ENCODE measurements around the gene PISD. TPM values are rescaled to one million over a fixed set of nuclear protein-coding genes. Genes with fewer than 3 reads are reported as not detected.

Gene PISD
- total RNA-seq, 1 experiment from 2014 or later = 36.0 TPM

- Histone ChIP-seq H3K9ac (ENCODE audit: low read length) (no peak overlapping the region), H3K27me3 (ENCODE audit: low read length) (no peaks in the 10 kb centered on the region), H3K36me3 (ENCODE audit: low read depth, low read length) (no peaks in the 10 kb centered on the region), H2AFZ (ENCODE audit: low read length) (no peak overlapping the region), H3F3A (ENCODE audit: low read length, unreplicated experiment) (no peaks in the 10 kb centered on the region), H4K20me1 (ENCODE audit: low read length) (no peaks in the 10 kb centered on the region), H3K9me3 (ENCODE audit: low read length) (no peaks in the 10 kb centered on the region), H3K27ac (ENCODE audit: low read length) (no peak overlapping the region), H3K79me2 (ENCODE audit: low read length) (no peaks in the 10 kb centered on the region), H3K4me3 (ENCODE audit: low read length) (no peak overlapping the region), H3K4me2 (ENCODE audit: low read length) (no peak overlapping the region), H3K4me1 (ENCODE audit: insufficient read depth, low read length) (peaks cover 11% of the 10 kb centered on the region), H3K9me2 (replicated peaks; ENCODE audit: low read length) (no peaks in the 10 kb centered on the region)
- DNase-seq = no peak
- ATAC-seq = no peak
- no TSS peak for BruUV-seq (replicated peaks)
- intact Hi-C loops (cut with micrococcal nuclease) = no loop called here
- ChIA-PET CTCF (interaction anchor here (0.6 kb wide), 1 partner anchor 289 kb away, joined by 3 read pairs; no protein-coding TSS in a partner anchor), POLR2A (ENCODE audit: unreplicated experiment) (no interaction called here)
- TF ChIP-seq EZH2 (IDR thresholded peaks at IDR 0.05; ENCODE audit: low read length, unreplicated experiment) = no peak
- TF ChIP-seq CTCF (conservative IDR thresholded peaks at IDR 0.05; ENCODE audit: low read depth, low read length) = no peak
- no peak for TF ChIP-seq EZH2phosphoT487 (IDR thresholded peaks at IDR 0.05; ENCODE audit: borderline replicate concordance, low read length)
These were observed 19.6 kb upstream of the PISD start for GRCh38 chr22:31681349-31682345.

DNA sequence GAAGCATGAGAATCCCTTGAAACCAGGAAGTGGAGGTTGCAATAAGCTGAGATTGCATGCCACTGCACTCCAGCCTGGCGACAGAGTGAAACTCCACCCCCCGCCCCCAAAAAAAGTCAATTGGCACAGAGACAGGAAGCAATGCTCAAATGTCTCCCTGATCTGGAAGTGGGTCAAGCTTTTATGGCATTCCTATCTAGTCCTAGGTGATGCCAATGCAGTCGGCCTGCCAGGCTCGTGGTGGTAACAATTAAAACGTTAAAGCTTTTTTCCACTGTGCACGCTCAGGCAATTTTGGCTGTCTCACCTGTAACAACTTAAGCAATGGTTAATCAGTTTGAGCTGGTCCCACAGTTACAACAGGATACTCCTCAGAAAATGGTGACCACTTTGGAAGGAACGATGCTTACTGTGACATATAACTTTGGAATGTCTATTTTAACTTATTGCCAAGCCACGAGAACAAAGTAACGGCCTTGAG is 18.9 kb upstream of the PISD start:
- DNase-seq (peak; percentile 48), ATAC-seq (peak; percentile 43)
- H3K79me2 ChIP-seq (ENCODE audit: low read length) = no peaks in the 10 kb centered on the region
- no peaks in the 10 kb centered on the region for H4K20me1 ChIP-seq (ENCODE audit: low read length)
- no peak overlapping the region for H3K4me3 ChIP-seq (ENCODE audit: low read length)
- H3K4me1 ChIP-seq (ENCODE audit: insufficient read depth, low read length) = peaks cover 11% of the 10 kb centered on the region
- no peak overlapping the region for H3K4me2 ChIP-seq (ENCODE audit: low read length)
- no peak overlapping the region for H3K27ac ChIP-seq (ENCODE audit: low read length)
- intact Hi-C loops (cut with micrococcal nuclease) = no loop called here
- H3F3A ChIP-seq (ENCODE audit: low read length, unreplicated experiment) = no peaks in the 10 kb centered on the region
- no TSS peak for BruUV-seq (replicated peaks)
- no peak for TF ChIP-seq EZH2 (IDR thresholded peaks at IDR 0.05; ENCODE audit: low read length, unreplicated experiment)
- no peak for TF ChIP-seq EZH2phosphoT487 (IDR thresholded peaks at IDR 0.05; ENCODE audit: borderline replicate concordance, low read length)
- no peak for TF ChIP-seq CTCF (conservative IDR thresholded peaks at IDR 0.05; ENCODE audit: low read depth, low read length)
- H3K36me3 ChIP-seq (ENCODE audit: low read depth, low read length) = no peaks in the 10 kb centered on the region
- H3K9me3 ChIP-seq (ENCODE audit: low read length) = no peaks in the 10 kb centered on the region
- no peak overlapping the region for H3K9ac ChIP-seq (ENCODE audit: low read length)
- no peak overlapping the region for H2AFZ ChIP-seq (ENCODE audit: low read length)
- no peaks in the 10 kb centered on the region for H3K27me3 ChIP-seq (ENCODE audit: low read length)
- POLR2A ChIA-PET (ENCODE audit: unreplicated experiment) = no interaction called here
- no peaks in the 10 kb centered on the region for H3K9me2 ChIP-seq (replicated peaks; ENCODE audit: low read length)
- CTCF ChIA-PET = interaction anchor here (0.6 kb wide), 1 partner anchor 289 kb away, joined by 3 read pairs; no protein-coding TSS in a partner anchor
